Thymus (tissue), 14 donors: ENCODE results near the gene RTP3. TPM values are rescaled to one million over a fixed set of nuclear protein-coding genes. Genes with fewer than 3 reads are reported as not detected.
A peak's percentile ranks its signal among the peaks of the same experiment; 100 is the strongest.

ENCODE experiments used
- DNase-seq, 9 donors: peaks; one replicate each; pipeline ENCODE4 v3.0.0-alpha.2; 2013; ENCODE audit warnings: low spot score in 9 of 9, low read depth in 6 of 9, missing footprints in 1 of 9
- H3K27ac ChIP-seq, 2 donors: one replicate each; pipeline ENCODE4 v1.5.1; 2013; ENCODE audit warnings: control low read depth in 1 of 2, low read depth in 1 of 2, low read length in 1 of 2, mild to moderate bottlenecking in 1 of 2, moderate library complexity in 1 of 2
- H3K27me3 ChIP-seq, 2 donors: one replicate each; pipeline ENCODE4 v1.5.1; 2013; ENCODE audit warnings: low read length in 1 of 2; ENCODE audit not compliant: control insufficient read depth in 2 of 2, insufficient read depth in 1 of 2
- H3K36me3 ChIP-seq, 2 donors: one replicate each; pipeline ENCODE4 v1.5.1; 2013; ENCODE audit warnings: low read length in 1 of 2, mild to moderate bottlenecking in 1 of 2, moderate library complexity in 1 of 2; ENCODE audit not compliant: control insufficient read depth in 2 of 2, insufficient read depth in 2 of 2
- H3K4me1 ChIP-seq, 2 donors: one replicate each; pipeline ENCODE4 v1.5.1; 2013; ENCODE audit warnings: low read length in 2 of 2; ENCODE audit not compliant: control insufficient read depth in 2 of 2, insufficient read depth in 2 of 2
- H3K4me3 ChIP-seq, 2 donors: one replicate each; pipeline ENCODE4 v1.5.1; 2013; ENCODE audit warnings: low read length in 2 of 2, control low read depth in 1 of 2, mild to moderate bottlenecking in 1 of 2
- H3K9me3 ChIP-seq, 2 donors: one replicate each; pipeline ENCODE4 v1.5.1; 2013; ENCODE audit warnings: low read length in 1 of 2, mild to moderate bottlenecking in 1 of 2; ENCODE audit not compliant: control insufficient read depth in 2 of 2, insufficient read depth in 1 of 2
- WGBS: extraction: QIAGEN DNeasy Blood & Tissue Kit; methylation state at CpG from one replicate; pipeline ENCODE4 v1.1.7; 2013; 5-methylcytosine and 5-hydroxymethylcytosine counted together
- long read RNA-seq, 10 donors: transcript quantifications; one replicate each; lab custom pipeline, GENCODE V29; 2026
- polyA plus RNA-seq: library from polyadenylated mRNA; stranded (reverse); fragments of 200-250 nt; gene quantifications from one replicate; pipeline ENCODE4 v1.2.3, GENCODE V29; 2013
- total RNA-seq: library from RNA; stranded (reverse); fragments of 120-200 nt; gene quantifications from one replicate; pipeline ENCODE4 v1.2.4, GENCODE V29; 2013
- donor health status: healthy.

The RTP3 gene
- total RNA-seq = not detected
- 0.07 TPM for polyA plus RNA-seq
- long read RNA-seq, donor 1 = 0 reads
- long read RNA-seq, donor 2 = 0 reads
- long read RNA-seq, donor 3 = 0 reads
- long read RNA-seq, donor 4 = 0 reads
- long read RNA-seq, donor 5 = 0 reads
- long read RNA-seq, donor 6 = 0 reads
- long read RNA-seq, donor 7 = 0 reads
- long read RNA-seq, donor 8 = 0 reads
- long read RNA-seq, donor 9 = 0 reads
- long read RNA-seq, donor 10 = 0 reads

- Histone ChIP-seq H3K9me3 (peaks cover 0 to 4% of the 10 kb centered on the region in 2 donors), H3K4me3 (no peak within 1 kb of the TSS), H3K36me3 (no peaks in the 10 kb centered on the region), H3K27ac (no peak within 1 kb of the TSS), H3K27me3 (no peaks in the 10 kb centered on the region), H3K4me1 (peaks cover 13 to 63% of the 10 kb centered on the region in 2 donors)
- no peak for DNase-seq
- 88% methylated on average over 9 of the region's 9 CpGs for WGBS
Measured at GRCh38 chr3:46497556-46498265, at the start of gene RTP3. Gene RTP3 (plus strand): TSS chr3:46497976. CDS start chr3:46498063, 87 bp downstream.

- no peak for DNase-seq
- 93% methylated on average over 17 of the region's 17 CpGs for WGBS
- H3K27ac ChIP-seq = no peak overlapping the region
Measured at GRCh38 chr3:46448721-46449120, 49.1 kb upstream of the RTP3 start.

GRCh38 chr3:46449755-46450552, 47.8 kb upstream of the RTP3 start:
- no peaks in the 10 kb centered on the region for H3K27me3 ChIP-seq
- peaks cover 0 to 3% of the 10 kb centered on the region in 2 donors for H3K4me1 ChIP-seq
- no peaks in the 10 kb centered on the region for H3K36me3 ChIP-seq
- 86% methylated on average over 14 of the region's 14 CpGs for WGBS
- H3K4me3 ChIP-seq = no peak overlapping the region
- H3K27ac ChIP-seq = no peak overlapping the region
- H3K9me3 ChIP-seq = no peaks in the 10 kb centered on the region
- no peak for DNase-seq

More at GRCh38 chr3:46448721-46449120, 49.1 kb upstream of the RTP3 start:
- no peaks in the 10 kb centered on the region for H3K36me3 ChIP-seq
- peaks cover 0 to under 1% of the 10 kb centered on the region in 2 donors for H3K9me3 ChIP-seq
- peaks cover 0 to under 1% of the 10 kb centered on the region in 2 donors for H3K4me1 ChIP-seq
- H3K27me3 ChIP-seq = no peaks in the 10 kb centered on the region
- no peak overlapping the region for H3K4me3 ChIP-seq

- 77% methylated on average over 7 of the region's 7 CpGs for WGBS
Measured at GRCh38 chr3:46453526-46454208, 44.1 kb upstream of the RTP3 start.

GRCh38 chr3:46454209-46454595, 43.6 kb upstream of the RTP3 start:
- WGBS = 32% methylated on average over 3 of the region's 3 CpGs
- no peak overlapping the region for H3K4me3 ChIP-seq
- no peaks in the 10 kb centered on the region for H3K36me3 ChIP-seq
- H3K4me1 ChIP-seq = peaks cover 0 to 3% of the 10 kb centered on the region in 2 donors
- H3K27ac ChIP-seq = no peak overlapping the region
- no peaks in the 10 kb centered on the region for H3K9me3 ChIP-seq
- no peaks in the 10 kb centered on the region for H3K27me3 ChIP-seq
- DNase-seq = no peak

More at GRCh38 chr3:46453526-46454208, 44.1 kb upstream of the RTP3 start:
- H3K27ac ChIP-seq = no peak overlapping the region
- no peaks in the 10 kb centered on the region for H3K27me3 ChIP-seq
- H3K9me3 ChIP-seq = no peaks in the 10 kb centered on the region
- H3K4me1 ChIP-seq = peaks cover 0 to 3% of the 10 kb centered on the region in 2 donors
- no peak overlapping the region for H3K4me3 ChIP-seq
- H3K36me3 ChIP-seq = no peaks in the 10 kb centered on the region
- DNase-seq = peak in 1 of 9 donors; percentile 22

- no peaks in the 10 kb centered on the region for H3K36me3 ChIP-seq
- DNase-seq = no peak
- H3K4me1 ChIP-seq = peaks cover 0 to 3% of the 10 kb centered on the region in 2 donors
- 86% methylated on average over 7 of the region's 7 CpGs for WGBS
- no peaks in the 10 kb centered on the region for H3K27me3 ChIP-seq
- H3K27ac ChIP-seq = no peak overlapping the region
- H3K9me3 ChIP-seq = no peaks in the 10 kb centered on the region
- no peak overlapping the region for H3K4me3 ChIP-seq
Measured at GRCh38 chr3:46454606-46455005, 43.2 kb upstream of the RTP3 start.

- WGBS = 93% methylated on average over 21 of the region's 21 CpGs
- Histone ChIP-seq H3K27ac (no peak overlapping the region), H3K4me1 (peaks cover 0 to 3% of the 10 kb centered on the region in 2 donors), H3K36me3 (no peaks in the 10 kb centered on the region), H3K4me3 (no peak overlapping the region), H3K9me3 (no peaks in the 10 kb centered on the region), H3K27me3 (no peaks in the 10 kb centered on the region)
- no peak for DNase-seq
Measured at GRCh38 chr3:46455231-46456115, 42.3 kb upstream of the RTP3 start.

- Histone ChIP-seq H3K4me3 (no peak overlapping the region), H3K36me3 (no peaks in the 10 kb centered on the region), H3K27ac (no peak overlapping the region), H3K27me3 (no peaks in the 10 kb centered on the region), H3K4me1 (peaks cover 0 to 3% of the 10 kb centered on the region in 2 donors), H3K9me3 (no peaks in the 10 kb centered on the region)
- 97% methylated on average over 14 of the region's 14 CpGs for WGBS
- DNase-seq = no peak
Measured at GRCh38 chr3:46456118-46456517, 41.7 kb upstream of the RTP3 start.
